OCI-LY1 (cell line): ENCODE measurements around the gene EPM2A.

Source experiments
- EZH2 ChIP-seq: fragments of 200-600 bp; sonication (generic), shearing (Covaris generic); IDR thresholded peaks from 2 replicates; pipeline ENCODE4 v1.8.0; 2017; ENCODE audit warnings: borderline replicate concordance, mixed run types, mild to moderate bottlenecking, antibody characterized with exemption, low read length, moderate library complexity, mixed read lengths
- TF ChIP-seq, protein P1 (sequence below): fragments of 200-600 bp; sonication (generic), shearing (Covaris generic); IDR thresholded peaks from 2 replicates; pipeline ENCODE4 v1.5.1; 2017; ENCODE audit warnings: mild to moderate bottlenecking, antibody characterized with exemption, low read length, moderate library complexity, mixed read lengths

DNA sequence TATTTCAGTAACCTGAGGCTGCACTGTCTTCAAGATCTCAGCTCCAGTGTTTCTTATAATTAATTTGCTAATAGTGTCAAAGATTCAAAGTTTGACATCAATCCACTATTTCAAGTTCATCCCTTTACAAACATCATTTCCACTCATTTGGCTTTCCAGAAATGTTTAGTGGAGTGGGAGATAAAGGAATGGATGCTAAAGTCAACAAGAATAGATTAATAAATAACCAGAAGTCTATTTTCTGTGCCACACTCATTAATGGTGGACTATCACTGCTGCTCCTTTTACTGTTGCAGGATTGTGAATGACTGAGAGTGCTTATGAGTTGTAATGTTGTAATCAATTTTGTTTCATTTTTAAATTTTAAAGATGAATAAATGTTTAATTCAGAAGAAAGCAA lies 28.4 kb upstream of the EPM2A start:
- TF ChIP-seq, protein P1, sequence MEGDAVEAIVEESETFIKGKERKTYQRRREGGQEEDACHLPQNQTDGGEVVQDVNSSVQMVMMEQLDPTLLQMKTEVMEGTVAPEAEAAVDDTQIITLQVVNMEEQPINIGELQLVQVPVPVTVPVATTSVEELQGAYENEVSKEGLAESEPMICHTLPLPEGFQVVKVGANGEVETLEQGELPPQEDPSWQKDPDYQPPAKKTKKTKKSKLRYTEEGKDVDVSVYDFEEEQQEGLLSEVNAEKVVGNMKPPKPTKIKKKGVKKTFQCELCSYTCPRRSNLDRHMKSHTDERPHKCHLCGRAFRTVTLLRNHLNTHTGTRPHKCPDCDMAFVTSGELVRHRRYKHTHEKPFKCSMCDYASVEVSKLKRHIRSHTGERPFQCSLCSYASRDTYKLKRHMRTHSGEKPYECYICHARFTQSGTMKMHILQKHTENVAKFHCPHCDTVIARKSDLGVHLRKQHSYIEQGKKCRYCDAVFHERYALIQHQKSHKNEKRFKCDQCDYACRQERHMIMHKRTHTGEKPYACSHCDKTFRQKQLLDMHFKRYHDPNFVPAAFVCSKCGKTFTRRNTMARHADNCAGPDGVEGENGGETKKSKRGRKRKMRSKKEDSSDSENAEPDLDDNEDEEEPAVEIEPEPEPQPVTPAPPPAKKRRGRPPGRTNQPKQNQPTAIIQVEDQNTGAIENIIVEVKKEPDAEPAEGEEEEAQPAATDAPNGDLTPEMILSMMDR = no peak
- TF ChIP-seq EZH2 = no peak
